Measurements from ENCODE around the gene ERC2. TPM values are rescaled to one million over a fixed set of nuclear protein-coding genes. Genes with fewer than 3 reads are reported as not detected.

Gene ERC2
- total RNA-seq, 4 donors from 2014 or later, result 0.81 to 2.9 (median 1.6) TPM

DNA sequence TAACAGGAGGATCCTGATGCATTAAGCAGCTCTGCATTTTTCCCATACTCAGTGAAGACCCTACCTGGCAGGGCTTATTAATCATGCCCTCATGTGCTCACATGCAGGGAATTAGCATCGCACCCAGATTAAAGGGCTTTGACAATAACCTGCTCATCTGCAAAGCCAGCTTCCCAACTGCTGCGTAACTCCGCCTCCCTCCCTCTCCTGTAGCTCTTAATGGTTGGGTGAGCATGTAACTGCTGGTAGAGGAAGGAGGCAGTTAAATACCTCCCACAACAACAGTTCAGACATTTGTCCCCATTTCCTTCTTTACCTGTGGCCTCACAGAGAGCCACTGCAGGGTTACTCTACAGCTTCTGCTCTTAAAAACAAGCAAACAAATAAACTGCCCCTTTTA lies 777.5 kb downstream of the ERC2 start:
- no peak for ATAC-seq
- Histone ChIP-seq H3K27ac (no peak overlapping the region), H3K27me3 (no peaks in the 10 kb centered on the region), H3K36me3 (no peaks in the 10 kb centered on the region), H3K4me3 (no peak overlapping the region), H3K4me1 (peaks cover 0 to 21% (median 4%) of the 10 kb centered on the region in 3 donors), H3K9me3 (no peaks in the 10 kb centered on the region)
- 81 to 92% methylated on average over 3 of the region's 3 CpGs for WGBS, 2 donors (ENCODE audit: low coverage in 1 of 2)
- TF ChIP-seq, protein P1, sequence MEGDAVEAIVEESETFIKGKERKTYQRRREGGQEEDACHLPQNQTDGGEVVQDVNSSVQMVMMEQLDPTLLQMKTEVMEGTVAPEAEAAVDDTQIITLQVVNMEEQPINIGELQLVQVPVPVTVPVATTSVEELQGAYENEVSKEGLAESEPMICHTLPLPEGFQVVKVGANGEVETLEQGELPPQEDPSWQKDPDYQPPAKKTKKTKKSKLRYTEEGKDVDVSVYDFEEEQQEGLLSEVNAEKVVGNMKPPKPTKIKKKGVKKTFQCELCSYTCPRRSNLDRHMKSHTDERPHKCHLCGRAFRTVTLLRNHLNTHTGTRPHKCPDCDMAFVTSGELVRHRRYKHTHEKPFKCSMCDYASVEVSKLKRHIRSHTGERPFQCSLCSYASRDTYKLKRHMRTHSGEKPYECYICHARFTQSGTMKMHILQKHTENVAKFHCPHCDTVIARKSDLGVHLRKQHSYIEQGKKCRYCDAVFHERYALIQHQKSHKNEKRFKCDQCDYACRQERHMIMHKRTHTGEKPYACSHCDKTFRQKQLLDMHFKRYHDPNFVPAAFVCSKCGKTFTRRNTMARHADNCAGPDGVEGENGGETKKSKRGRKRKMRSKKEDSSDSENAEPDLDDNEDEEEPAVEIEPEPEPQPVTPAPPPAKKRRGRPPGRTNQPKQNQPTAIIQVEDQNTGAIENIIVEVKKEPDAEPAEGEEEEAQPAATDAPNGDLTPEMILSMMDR (IDR thresholded peaks at IDR 0.05), result no peak
- no peak for TF ChIP-seq EP300 (IDR thresholded peaks at IDR 0.05)
- no peak for TF ChIP-seq POLR2A (IDR thresholded peaks at IDR 0.05)
- TF ChIP-seq POLR2AphosphoS5 (IDR thresholded peaks at IDR 0.05), result no peak

DNA sequence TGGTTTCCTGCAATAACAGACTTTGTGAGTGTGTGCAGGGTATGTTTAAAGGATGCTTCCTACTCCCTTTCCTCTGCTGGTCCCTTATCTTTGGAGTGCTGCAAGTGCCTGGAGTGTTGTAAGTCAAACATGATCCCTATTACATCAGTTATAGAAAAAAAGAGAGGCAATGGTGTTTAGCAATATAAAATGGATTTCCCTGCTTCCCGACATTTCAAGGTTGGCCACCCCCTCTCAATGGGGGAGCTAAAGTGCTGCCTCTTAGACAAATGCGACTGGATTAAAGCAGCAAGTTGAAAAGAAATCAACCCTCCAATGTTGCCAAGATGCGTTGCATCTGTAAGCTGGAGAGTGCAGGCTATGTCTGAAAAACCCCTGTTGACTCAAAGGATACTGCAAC lies 778.1 kb downstream of the ERC2 start:
- Histone ChIP-seq H3K4me1 (peaks cover 0 to 21% (median 4%) of the 10 kb centered on the region in 3 donors), H3K27ac (no peak overlapping the region), H3K36me3 (no peaks in the 10 kb centered on the region), H3K27me3 (no peaks in the 10 kb centered on the region), H3K4me3 (no peak overlapping the region), H3K9me3 (no peaks in the 10 kb centered on the region)
- WGBS, 2 donors (ENCODE audit: low coverage in 1 of 2), result 46 to 85% methylated on average over 3 of the region's 3 CpGs
- no peak for ATAC-seq
- TF ChIP-seq POLR2A (IDR thresholded peaks at IDR 0.05) (no peak), POLR2AphosphoS5 (IDR thresholded peaks at IDR 0.05) (no peak), EP300 (IDR thresholded peaks at IDR 0.05) (no peak)
- TF ChIP-seq, protein P1 (IDR thresholded peaks at IDR 0.05), result no peak

DNA sequence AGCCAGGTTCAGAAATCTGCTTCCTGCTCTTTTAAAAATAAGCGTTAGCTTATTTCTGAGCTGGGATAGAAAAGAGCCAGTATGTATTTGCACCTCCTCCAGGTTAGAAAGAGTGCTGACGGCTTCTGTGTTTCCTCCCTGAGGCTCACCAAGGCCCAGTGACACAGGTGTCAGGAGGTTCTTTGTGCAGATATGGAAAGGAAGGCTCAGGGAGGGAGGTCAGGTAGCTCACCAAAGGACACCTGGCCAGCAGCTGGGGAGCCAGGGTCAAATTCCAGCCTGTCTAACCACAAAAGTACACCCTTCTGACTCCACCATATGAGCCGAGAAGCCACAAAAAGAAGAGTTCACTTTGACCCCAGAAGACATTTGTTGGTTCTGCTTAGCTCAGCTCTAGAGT lies 780.1 kb downstream of the ERC2 start:
- H3K9me3 ChIP-seq, result no peaks in the 10 kb centered on the region
- H3K4me1 ChIP-seq, result peaks cover 0 to 25% (median 4%) of the 10 kb centered on the region in 3 donors
- WGBS, 2 donors (ENCODE audit: low coverage in 1 of 2), result 100% methylated on average over 3 of the region's 3 CpGs; no CpG with 5 or more reads in 1 of the 2 donors
- no peak for ATAC-seq
- TF ChIP-seq EP300 (IDR thresholded peaks at IDR 0.05), result no peak
- no peak for TF ChIP-seq POLR2AphosphoS5 (IDR thresholded peaks at IDR 0.05)
- TF ChIP-seq POLR2A (IDR thresholded peaks at IDR 0.05), result no peak
- TF ChIP-seq, protein P1 (IDR thresholded peaks at IDR 0.05), result no peak
- H3K27ac ChIP-seq, result no peak overlapping the region
- no peaks in the 10 kb centered on the region for H3K27me3 ChIP-seq
- no peaks in the 10 kb centered on the region for H3K36me3 ChIP-seq
- no peak overlapping the region for H3K4me3 ChIP-seq

DNA sequence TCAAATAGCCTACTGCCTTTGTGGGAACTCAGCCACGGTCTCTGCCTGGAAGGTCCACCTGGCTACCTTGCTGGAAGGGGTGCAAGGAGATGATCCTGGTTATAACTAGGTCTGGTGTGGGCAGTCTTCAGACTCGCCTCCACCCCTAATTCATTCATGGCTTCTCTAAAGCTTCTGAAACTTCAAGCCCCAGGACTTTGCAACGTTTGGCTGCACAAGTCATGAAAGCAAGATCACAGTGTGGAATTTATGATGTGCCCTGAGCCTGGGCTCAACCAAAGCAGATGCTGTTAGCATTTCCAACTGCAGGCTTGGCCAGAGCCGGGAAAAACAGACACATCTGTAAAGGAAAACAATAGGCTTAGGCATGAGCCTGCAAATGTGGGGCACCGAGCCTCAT lies 780.7 kb downstream of the ERC2 start:
- Histone ChIP-seq H3K9me3 (no peaks in the 10 kb centered on the region), H3K27ac (no peak overlapping the region), H3K4me3 (no peak overlapping the region), H3K4me1 (peaks cover 0 to 19% (median 4%) of the 10 kb centered on the region in 3 donors), H3K27me3 (no peaks in the 10 kb centered on the region), H3K36me3 (no peaks in the 10 kb centered on the region)
- WGBS, 2 donors (ENCODE audit: low coverage in 1 of 2), result 77 to 82% methylated on average over 3 to 4 of the region's 5 CpGs
- no peak for ATAC-seq
- TF ChIP-seq POLR2AphosphoS5 (IDR thresholded peaks at IDR 0.05) (no peak), POLR2A (IDR thresholded peaks at IDR 0.05) (no peak), EP300 (IDR thresholded peaks at IDR 0.05) (no peak)
- TF ChIP-seq, protein P1 (IDR thresholded peaks at IDR 0.05), result no peak

DNA sequence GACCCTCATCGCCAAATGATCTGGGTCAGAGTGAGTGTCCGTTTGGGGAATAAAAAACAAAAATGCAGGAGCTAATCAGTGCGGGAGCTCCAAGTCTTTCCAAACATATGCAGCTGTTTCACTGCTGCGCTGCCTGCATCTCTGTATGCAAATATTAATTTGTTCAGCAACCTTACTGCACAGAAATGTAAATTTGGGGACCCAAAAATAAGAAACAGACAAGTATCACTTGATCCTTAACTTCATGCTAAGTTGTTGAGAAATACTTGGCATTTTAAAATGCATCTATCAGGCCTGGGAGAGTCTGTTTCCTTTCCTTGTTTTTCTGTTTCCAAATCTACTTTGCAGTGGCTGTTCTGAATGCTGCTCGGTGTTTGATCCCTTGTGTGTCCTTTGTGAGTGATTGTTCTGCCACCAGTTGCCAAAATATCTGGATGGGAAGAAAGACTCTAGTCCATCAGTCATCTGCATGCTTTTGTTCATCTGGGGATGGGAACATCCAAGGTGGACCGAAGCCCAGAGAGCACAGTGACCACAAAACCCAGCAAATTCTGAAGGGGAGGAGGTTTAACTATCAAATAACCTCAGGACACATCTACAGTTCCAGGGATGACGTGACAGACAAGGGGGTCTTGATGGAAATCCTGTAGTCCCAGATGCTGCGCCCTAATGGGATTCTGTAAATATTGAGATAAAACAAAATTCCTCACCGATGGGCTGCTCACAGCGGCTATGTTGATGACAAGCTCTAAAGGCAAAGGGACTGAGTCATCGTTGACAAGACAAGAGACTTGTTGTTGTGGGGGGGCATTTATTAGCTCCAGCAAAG lies 781.6 kb downstream of the ERC2 start:
- Histone ChIP-seq H3K27ac (no peak overlapping the region), H3K36me3 (no peaks in the 10 kb centered on the region), H3K4me3 (no peak overlapping the region), H3K27me3 (no peaks in the 10 kb centered on the region), H3K4me1 (peaks cover 0 to 14% (median 4%) of the 10 kb centered on the region in 3 donors), H3K9me3 (no peaks in the 10 kb centered on the region)
- 71 to 79% methylated on average over 6 to 10 of the region's 11 CpGs for WGBS, 2 donors (ENCODE audit: low coverage in 1 of 2)
- TF ChIP-seq, protein P1 (IDR thresholded peaks at IDR 0.05), result no peak
- TF ChIP-seq POLR2A (IDR thresholded peaks at IDR 0.05), result no peak
- TF ChIP-seq EP300 (IDR thresholded peaks at IDR 0.05), result no peak
- TF ChIP-seq POLR2AphosphoS5 (IDR thresholded peaks at IDR 0.05), result no peak
- ATAC-seq, result peak; percentile 24
